Endothelial cell of umbilical vein (primary cell): Measurements from ENCODE around the gene VIM.
A peak's percentile ranks its signal among the peaks of the same experiment; 100 is the strongest.

Experiments used
- EZH2 ChIP-seq: IDR thresholded peaks from 2 replicates; pipeline ENCODE4 v1.6.1; 2012; ENCODE audit warnings: borderline replicate concordance, low read depth, mild to moderate bottlenecking, moderate library complexity, low read length, inconsistent platforms; ENCODE audit not compliant: severe bottlenecking
- GATA2 ChIP-seq: IDR thresholded peaks from 2 replicates; pipeline ENCODE4 v1.7.0; 2011; ENCODE audit warnings: low read depth, mild to moderate bottlenecking, moderate library complexity, mixed read lengths, low read length; ENCODE audit not compliant: insufficient read length, insufficient read depth
- POLR2AphosphoS5 ChIP-seq: IDR thresholded peaks from 2 replicates; pipeline ENCODE4 v1.6.1; 2012; ENCODE audit warnings: low read depth, mild to moderate bottlenecking, control low read depth, low read length, moderate library complexity; ENCODE audit not compliant: insufficient read depth
- TF ChIP-seq, protein P1 (sequence below), 2 donors: IDR thresholded peaks; 1 replicate in 1 of 2; 2 replicates in 1 of 2; pipeline ENCODE4 v1.5.1; 2011; ENCODE audit warnings: low read length in 2 of 2, mild to moderate bottlenecking in 2 of 2, moderate library complexity in 2 of 2, control low read depth in 1 of 2, inconsistent platforms in 1 of 2, low read depth in 1 of 2; ENCODE audit not compliant: insufficient read depth in 1 of 2; ENCODE audit errors: extremely low read depth in 1 of 2

DNA sequence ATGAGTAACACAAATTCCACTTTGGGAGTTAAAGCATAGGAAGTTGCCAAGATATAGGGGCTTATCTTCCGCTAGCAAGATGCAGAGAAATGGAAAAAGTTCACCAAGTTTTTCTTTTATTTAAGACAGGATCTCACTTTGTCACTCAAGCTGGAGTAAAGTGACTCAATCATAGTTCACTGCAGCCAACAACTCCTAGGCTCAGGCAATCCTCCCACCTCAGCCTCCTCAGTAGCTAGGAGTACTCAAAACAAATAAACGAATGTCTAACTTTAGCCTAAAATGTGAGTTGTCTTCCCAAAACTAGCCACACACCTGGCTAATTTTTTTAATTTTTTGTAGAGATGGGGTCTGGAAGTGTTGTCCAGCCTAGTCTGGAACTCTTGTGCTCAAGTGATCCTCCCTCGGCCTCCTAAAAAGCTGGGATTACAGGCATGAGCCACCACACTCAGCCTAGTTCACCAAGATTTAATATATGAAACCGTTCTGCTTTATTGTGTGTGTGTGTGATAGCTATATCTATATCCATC is 9.9 kb downstream of the VIM start:
- TF ChIP-seq POLR2AphosphoS5 (peak; percentile 83), EZH2 (no peak), GATA2 (no peak)
- TF ChIP-seq, protein P1, sequence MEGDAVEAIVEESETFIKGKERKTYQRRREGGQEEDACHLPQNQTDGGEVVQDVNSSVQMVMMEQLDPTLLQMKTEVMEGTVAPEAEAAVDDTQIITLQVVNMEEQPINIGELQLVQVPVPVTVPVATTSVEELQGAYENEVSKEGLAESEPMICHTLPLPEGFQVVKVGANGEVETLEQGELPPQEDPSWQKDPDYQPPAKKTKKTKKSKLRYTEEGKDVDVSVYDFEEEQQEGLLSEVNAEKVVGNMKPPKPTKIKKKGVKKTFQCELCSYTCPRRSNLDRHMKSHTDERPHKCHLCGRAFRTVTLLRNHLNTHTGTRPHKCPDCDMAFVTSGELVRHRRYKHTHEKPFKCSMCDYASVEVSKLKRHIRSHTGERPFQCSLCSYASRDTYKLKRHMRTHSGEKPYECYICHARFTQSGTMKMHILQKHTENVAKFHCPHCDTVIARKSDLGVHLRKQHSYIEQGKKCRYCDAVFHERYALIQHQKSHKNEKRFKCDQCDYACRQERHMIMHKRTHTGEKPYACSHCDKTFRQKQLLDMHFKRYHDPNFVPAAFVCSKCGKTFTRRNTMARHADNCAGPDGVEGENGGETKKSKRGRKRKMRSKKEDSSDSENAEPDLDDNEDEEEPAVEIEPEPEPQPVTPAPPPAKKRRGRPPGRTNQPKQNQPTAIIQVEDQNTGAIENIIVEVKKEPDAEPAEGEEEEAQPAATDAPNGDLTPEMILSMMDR (IDR thresholded peaks at IDR 0.05; ENCODE audit: extremely low read depth in 1 of 2, insufficient read depth in 1 of 2, low read depth in 1 of 2, low read length in 2 of 2): no peak
